GM10248 (cell line): ENCODE results near the gene CGREF1.

ENCODE experiments used
- CTCF ChIA-PET: fragments of 300-600 bp; sonication (Branson Sonifier 250); formaldehyde crosslinking; extraction: SDS; loops from one replicate; lab custom pipeline; 2021; ENCODE audit warnings: antibody characterized with exemption; lab: Yijun Ruan, JAX
- POLR2A ChIA-PET: fragments of 350-650 bp; sonication (Branson Sonifier 250); formaldehyde crosslinking; extraction: SDS; loops from one replicate; lab custom pipeline; 2020; ENCODE audit warnings: antibody characterized with exemption; lab: Yijun Ruan, JAX
- DNase-seq: peaks from one replicate; pipeline ENCODE4 v3.0.0; 2012; ENCODE audit errors: extremely low spot score
- CTCF ChIP-seq: IDR thresholded peaks from 2 replicates; pipeline ENCODE4 v1.5.1; 2012; ENCODE audit warnings: mild to moderate bottlenecking, low read depth; ENCODE audit errors: extremely low read depth, missing control alignments, control extremely low read depth

CGREF1 gene

GRCh38 chr2:27089111-27089954 is 29.6 kb downstream of the CGREF1 start:
- CTCF ChIA-PET, result interaction anchor here (1.0 to 9.6 kb wide), 9 partner anchors 8 to 128 kb away, joined by 3 to 105 read pairs (median 5); partner anchors contain the start of gene OST4

DNA sequence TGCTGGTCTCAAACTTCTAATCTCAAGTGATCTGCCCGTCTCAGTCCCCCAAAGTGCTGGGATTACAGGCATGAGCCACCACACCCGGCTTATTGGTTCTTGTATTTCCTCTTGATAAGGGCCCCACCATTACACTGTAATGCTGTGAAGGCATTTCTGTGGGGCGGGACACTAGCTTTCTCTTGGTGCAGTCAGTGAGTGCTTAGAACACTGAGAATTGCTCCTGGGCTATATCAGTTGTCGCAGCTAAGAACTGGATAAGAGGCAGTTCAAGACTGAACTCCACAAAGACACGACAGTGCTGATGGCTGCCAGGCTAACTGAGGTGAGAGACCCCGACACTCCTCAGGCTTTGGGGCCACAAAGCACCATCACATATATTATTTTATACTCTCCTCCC is 30.3 kb downstream of the CGREF1 start:
- POLR2A ChIA-PET, result interaction anchor here (0.9 kb wide), 1 partner anchor 38 kb away, joined by 4 read pairs; no protein-coding TSS in a partner anchor
- CTCF ChIA-PET, result interaction anchor here (1.0 to 9.6 kb wide), 9 partner anchors 9 to 191 kb away, joined by 3 to 105 read pairs (median 5); partner anchors contain the start of gene OST4
- TF ChIP-seq CTCF, result no peak
- DNase-seq, result no peak

More at GRCh38 chr2:27089111-27089954, 29.6 kb downstream of the CGREF1 start:
- no peak for DNase-seq
- POLR2A ChIA-PET, result no interaction called here
- TF ChIP-seq CTCF, result no peak

DNA sequence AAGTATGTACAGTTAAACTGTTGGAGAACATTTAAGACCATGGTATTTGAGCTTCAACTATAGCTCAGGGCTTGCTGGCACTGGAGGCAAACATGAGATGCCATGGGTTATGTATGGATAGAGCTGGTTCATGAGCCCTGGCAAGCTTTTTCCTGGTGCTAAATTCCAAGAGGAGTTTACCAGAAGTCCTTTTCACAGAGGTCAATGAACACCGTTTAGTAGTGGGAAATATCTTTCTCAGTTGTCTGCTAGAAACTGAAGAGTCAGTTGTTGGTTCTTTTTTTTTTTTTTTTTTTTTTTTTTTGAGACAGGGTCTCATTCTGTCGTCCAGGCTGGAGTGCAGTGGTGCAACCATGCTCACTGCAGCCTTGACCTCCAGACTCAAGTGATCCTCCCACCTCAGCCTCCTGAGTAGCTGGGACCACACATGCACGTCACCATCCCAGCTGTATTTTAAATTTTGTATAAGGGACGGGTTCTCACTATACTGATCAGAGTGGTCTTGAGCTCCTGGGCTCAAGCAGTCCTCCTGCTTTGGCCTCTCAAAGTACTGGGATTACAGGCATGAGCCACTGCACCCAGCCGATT is 31.0 kb downstream of the CGREF1 start:
- ChIA-PET POLR2A (interaction anchor here (0.9 kb wide), 1 partner anchor 38 kb away, joined by 4 read pairs; no protein-coding TSS in a partner anchor), CTCF (interaction anchor here (0.8 to 9.6 kb wide), 15 partner anchors 10 to 215 kb away, joined by 3 to 105 read pairs (median 5); partner anchors contain the start of genes AGBL5 and OST4)
- DNase-seq, result no peak
- no peak for TF ChIP-seq CTCF

GRCh38 chr2:27086724-27087593 is 32.0 kb downstream of the CGREF1 start, which contains the start of gene KHK:
Gene KHK, plus strand, starts transcription at chr2:27086772. Its CDS starts 488 bp downstream, at chr2:27087260.
- ChIA-PET CTCF (interaction anchor here (0.7 to 9.6 kb wide), 23 partner anchors 11 to 231 kb away, joined by 3 to 105 read pairs (median 4); partner anchors contain the start of genes AGBL5, ATRAID, MAPRE3 and OST4), POLR2A (interaction anchor here (0.9 kb wide), 2 partner anchors 27 to 28 kb away, joined by 3 read pairs; no protein-coding TSS in a partner anchor)
- TF ChIP-seq CTCF, result no peak
- peak; percentile 41 for DNase-seq

DNA sequence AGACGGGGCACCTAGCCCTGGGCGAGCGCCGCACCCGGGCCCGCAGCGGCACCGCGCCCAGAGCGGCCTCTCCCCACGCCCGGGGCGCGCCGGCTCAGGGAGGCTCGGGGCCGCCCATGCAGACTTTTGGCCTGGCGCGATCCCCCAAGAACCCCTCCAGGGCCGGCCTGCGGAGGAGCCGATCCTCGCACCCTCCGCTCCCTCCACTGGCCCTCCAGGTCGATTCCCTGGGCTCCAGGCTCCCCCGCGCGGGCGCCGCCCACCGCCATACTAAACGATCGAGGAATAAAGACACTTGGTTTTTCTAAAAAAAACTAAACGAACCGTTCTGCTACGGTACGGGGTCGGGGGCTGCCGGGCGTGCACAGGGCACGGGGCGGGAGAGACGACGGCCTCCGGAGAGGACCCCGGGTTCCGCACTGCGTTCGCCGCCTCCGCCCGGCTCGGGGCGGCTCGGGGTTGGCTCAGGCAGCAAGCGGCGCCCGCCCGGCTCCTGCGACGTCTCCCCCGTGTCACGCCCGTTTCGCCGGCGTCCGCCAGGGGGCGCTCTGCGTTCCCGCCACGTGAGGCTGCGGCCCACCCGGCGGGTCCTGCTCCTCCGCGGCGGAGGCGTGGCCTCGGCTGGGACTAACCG is 32.7 kb downstream of the CGREF1 start:
- POLR2A ChIA-PET, result interaction anchor here (0.9 kb wide), 1 partner anchor 28 kb away, joined by 3 read pairs; no protein-coding TSS in a partner anchor

More for the DNA sequence above, 32.7 kb downstream of the CGREF1 start:
- TF ChIP-seq CTCF, result peak; percentile 94
- CTCF ChIA-PET, result interaction anchor here (0.7 to 9.6 kb wide), 24 partner anchors 12 to 231 kb away, joined by 3 to 105 read pairs (median 4); partner anchors contain the start of genes ABHD1, AGBL5, ATRAID and MAPRE3
- peak; percentile 99 for DNase-seq
